HG02970 (cell line): Measurements from ENCODE around the gene P2RX3.
"Not testable (repeated sequence)": the region's sequence is repeated elsewhere in the genome, so short reads cannot be mapped to it uniquely, and the experiment has no call there.

Experiments
- ATAC-seq: cut with Tn5 transposase; IDR thresholded peaks from one replicate; pipeline ENCODE4 v1.9.1; 2021; ENCODE audit warnings: mild to moderate bottlenecking, moderate library complexity, moderate number of reproducible peaks; ENCODE audit not compliant: unreplicated experiment, low FRiP score

P2RX3 gene

GRCh38 chr11:57392763-57393105 is 54.6 kb downstream of the P2RX3 start:
- no peak for ATAC-seq

- ATAC-seq = no peak
Measured at GRCh38 chr11:57394203-57394965, 56.2 kb downstream of the P2RX3 start.

- no peak for ATAC-seq
Measured at GRCh38 chr11:57395905-57396623, 57.9 kb downstream of the P2RX3 start.

- no peak for ATAC-seq
Measured at GRCh38 chr11:57396744-57397143, 58.6 kb downstream of the P2RX3 start.

GRCh38 chr11:57397394-57397990 is 59.3 kb downstream of the P2RX3 start:
- ATAC-seq = no peak

GRCh38 chr11:57399221-57399620 is 61.1 kb downstream of the P2RX3 start:
- ATAC-seq = no peak

- ATAC-seq = no peak
Measured at GRCh38 chr11:57399972-57400578, 61.9 kb downstream of the P2RX3 start.

GRCh38 chr11:57402188-57403002 is 64.2 kb downstream of the P2RX3 start:
- ATAC-seq = no peak

GRCh38 chr11:57403003-57403801 is 65.0 kb downstream of the P2RX3 start:
- ATAC-seq = not testable (repeated sequence)

GRCh38 chr11:57403802-57404147 is 65.6 kb downstream of the P2RX3 start:
- ATAC-seq = no peak

GRCh38 chr11:57405271-57405860 is 67.2 kb downstream of the P2RX3 start:
- no peak for ATAC-seq

GRCh38 chr11:57406337-57406904 is 68.3 kb downstream of the P2RX3 start:
- ATAC-seq = peak; percentile 78

- no peak for ATAC-seq
Measured at GRCh38 chr11:57407010-57407920, 69.1 kb downstream of the P2RX3 start.

- ATAC-seq = no peak
Measured at GRCh38 chr11:57407941-57408475, 69.9 kb downstream of the P2RX3 start.

- no peak for ATAC-seq
Measured at GRCh38 chr11:57408771-57409170, 70.6 kb downstream of the P2RX3 start.

- no peak for ATAC-seq
Measured at GRCh38 chr11:57409321-57410100, 71.4 kb downstream of the P2RX3 start.

GRCh38 chr11:57410287-57410686 is 72.1 kb downstream of the P2RX3 start:
- no peak for ATAC-seq
